IPS-18c (cell line): ENCODE results near the gene ERC2.

Experiments used
- H3K4me3 ChIP-seq: 2 replicates; pipeline ENCODE4 v1.7.0; 2013; ENCODE audit warnings: low read depth, mild to moderate bottlenecking, low read length, moderate library complexity; ENCODE audit not compliant: insufficient read depth
- H3K9me3 ChIP-seq: one replicate; pipeline ENCODE4 v1.6.1; 2013; ENCODE audit warnings: mild to moderate bottlenecking, low read length, moderate library complexity; ENCODE audit not compliant: control insufficient read depth, insufficient read depth

The ERC2 gene

DNA sequence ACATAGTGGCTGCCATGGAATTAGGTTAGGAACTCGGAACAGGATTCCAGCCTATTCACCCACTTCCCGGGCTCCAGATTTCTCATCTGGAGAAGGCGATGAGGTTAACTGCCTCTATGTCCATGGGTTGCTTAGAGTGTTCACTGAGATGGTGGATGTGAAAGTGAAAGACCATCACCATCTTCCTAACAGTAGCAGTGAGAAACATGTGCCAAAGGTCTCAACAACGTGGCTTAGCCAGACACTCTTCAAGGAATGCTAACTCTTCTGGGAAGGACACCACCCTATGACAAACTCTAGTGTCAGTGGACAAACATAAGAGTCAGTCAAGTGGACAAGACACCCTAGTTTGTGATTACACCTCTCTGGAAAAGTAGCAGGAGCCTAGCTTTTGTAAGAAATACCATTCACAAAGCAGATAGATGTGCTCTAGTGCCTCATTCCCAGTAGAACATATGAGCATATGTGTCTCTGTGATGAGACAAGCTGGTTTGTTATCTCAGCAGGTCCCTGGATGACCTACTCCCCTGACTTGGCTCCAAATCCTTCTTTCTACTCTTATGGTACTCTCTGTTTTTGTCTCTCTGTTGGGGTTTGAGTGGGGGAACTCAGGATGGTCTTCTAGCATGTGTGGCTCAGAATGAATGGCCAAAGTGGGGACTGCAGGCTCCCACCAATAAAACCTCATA, 770.9 kb downstream of the ERC2 start:
- Histone ChIP-seq H3K9me3 (no peaks in the 10 kb centered on the region), H3K4me3 (no peak overlapping the region)

DNA sequence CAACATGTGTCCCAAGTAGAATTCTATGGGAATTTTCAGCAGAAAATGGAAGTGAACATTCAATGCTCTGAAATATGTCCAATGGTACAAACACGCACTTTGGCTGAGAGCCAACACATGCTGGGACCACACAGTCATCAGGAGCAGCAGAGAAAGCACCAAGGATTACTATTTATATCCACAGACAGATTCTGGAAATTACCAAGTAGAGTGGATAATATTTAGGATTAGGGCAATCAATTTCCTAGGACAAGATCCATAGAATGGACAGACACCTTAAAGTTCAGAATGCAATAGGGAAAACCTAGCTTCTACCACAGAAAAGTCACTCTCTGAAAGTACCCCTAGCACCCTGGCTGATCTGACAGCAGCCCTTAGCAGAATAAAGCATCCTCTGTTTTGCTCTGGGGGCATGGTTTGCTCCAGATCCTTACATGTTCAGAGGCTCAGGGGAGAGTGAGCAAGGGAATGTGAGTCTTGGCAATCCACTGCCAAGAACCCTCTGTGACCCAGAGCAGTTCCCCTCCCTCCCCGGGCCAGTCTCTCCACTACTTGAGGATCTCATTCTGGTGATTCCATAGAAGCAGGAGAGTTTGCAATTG, 775.2 kb downstream of the ERC2 start:
- Histone ChIP-seq H3K4me3 (no peak overlapping the region), H3K9me3 (no peaks in the 10 kb centered on the region)

DNA sequence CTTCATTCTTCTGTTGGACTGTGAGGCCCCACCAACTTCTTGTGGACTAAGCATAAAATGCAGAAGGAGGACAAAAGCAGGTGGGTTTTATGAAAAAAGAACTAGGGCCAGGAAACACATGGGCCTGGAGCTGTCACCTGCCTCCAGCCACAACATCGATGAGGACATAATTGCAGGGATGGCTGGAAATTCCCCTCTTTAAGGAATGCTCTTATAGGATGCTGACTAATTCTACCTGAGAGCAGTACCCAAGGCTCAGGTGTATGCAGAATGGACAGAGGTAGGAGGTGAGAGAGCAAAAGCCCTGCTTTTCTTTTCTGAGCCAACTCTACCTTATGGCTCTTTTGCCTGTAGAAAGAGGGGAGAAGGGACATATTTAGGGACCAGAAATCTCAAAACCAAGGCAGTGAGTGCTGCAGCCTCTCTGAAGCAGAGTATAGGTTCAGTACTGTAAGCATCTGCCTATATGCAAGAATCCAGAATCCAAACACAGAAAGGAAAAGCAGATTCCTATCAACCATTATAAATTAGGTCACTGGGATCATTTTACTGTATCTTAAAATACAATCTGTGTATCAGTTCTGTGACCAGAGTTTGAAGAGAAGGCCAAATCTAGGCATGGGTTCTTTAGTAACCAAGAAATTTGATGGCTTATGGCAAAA, 775.8 kb downstream of the ERC2 start:
- no peaks in the 10 kb centered on the region for H3K9me3 ChIP-seq
- H3K4me3 ChIP-seq, result no peak overlapping the region

DNA sequence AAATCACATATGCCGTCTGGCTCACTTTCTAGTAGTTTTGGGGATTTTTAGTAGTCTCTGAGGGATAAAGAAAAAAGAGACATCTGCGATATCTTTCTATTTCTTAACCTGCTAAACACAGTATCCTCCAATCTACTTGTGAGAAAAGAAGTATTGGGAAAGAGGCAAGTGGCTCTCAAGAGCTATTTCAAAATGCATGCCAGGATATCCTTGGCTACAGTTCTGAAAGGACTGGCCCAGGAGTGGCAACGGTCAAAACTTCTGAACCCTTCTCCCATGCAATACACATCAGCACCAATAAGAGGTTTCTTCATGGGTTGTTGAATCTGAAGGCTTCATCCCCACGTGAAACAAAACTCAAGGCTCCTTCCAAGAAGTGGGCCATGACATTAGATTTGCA, 777.1 kb downstream of the ERC2 start:
- Histone ChIP-seq H3K9me3 (no peaks in the 10 kb centered on the region), H3K4me3 (no peak overlapping the region)

DNA sequence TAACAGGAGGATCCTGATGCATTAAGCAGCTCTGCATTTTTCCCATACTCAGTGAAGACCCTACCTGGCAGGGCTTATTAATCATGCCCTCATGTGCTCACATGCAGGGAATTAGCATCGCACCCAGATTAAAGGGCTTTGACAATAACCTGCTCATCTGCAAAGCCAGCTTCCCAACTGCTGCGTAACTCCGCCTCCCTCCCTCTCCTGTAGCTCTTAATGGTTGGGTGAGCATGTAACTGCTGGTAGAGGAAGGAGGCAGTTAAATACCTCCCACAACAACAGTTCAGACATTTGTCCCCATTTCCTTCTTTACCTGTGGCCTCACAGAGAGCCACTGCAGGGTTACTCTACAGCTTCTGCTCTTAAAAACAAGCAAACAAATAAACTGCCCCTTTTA, 777.5 kb downstream of the ERC2 start:
- Histone ChIP-seq H3K9me3 (no peaks in the 10 kb centered on the region), H3K4me3 (no peak overlapping the region)

DNA sequence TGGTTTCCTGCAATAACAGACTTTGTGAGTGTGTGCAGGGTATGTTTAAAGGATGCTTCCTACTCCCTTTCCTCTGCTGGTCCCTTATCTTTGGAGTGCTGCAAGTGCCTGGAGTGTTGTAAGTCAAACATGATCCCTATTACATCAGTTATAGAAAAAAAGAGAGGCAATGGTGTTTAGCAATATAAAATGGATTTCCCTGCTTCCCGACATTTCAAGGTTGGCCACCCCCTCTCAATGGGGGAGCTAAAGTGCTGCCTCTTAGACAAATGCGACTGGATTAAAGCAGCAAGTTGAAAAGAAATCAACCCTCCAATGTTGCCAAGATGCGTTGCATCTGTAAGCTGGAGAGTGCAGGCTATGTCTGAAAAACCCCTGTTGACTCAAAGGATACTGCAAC, 778.1 kb downstream of the ERC2 start:
- H3K9me3 ChIP-seq, result no peaks in the 10 kb centered on the region
- H3K4me3 ChIP-seq, result no peak overlapping the region

DNA sequence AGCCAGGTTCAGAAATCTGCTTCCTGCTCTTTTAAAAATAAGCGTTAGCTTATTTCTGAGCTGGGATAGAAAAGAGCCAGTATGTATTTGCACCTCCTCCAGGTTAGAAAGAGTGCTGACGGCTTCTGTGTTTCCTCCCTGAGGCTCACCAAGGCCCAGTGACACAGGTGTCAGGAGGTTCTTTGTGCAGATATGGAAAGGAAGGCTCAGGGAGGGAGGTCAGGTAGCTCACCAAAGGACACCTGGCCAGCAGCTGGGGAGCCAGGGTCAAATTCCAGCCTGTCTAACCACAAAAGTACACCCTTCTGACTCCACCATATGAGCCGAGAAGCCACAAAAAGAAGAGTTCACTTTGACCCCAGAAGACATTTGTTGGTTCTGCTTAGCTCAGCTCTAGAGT, 780.1 kb downstream of the ERC2 start:
- Histone ChIP-seq H3K9me3 (no peaks in the 10 kb centered on the region), H3K4me3 (no peak overlapping the region)

DNA sequence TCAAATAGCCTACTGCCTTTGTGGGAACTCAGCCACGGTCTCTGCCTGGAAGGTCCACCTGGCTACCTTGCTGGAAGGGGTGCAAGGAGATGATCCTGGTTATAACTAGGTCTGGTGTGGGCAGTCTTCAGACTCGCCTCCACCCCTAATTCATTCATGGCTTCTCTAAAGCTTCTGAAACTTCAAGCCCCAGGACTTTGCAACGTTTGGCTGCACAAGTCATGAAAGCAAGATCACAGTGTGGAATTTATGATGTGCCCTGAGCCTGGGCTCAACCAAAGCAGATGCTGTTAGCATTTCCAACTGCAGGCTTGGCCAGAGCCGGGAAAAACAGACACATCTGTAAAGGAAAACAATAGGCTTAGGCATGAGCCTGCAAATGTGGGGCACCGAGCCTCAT, 780.7 kb downstream of the ERC2 start:
- Histone ChIP-seq H3K9me3 (no peaks in the 10 kb centered on the region), H3K4me3 (no peak overlapping the region)

DNA sequence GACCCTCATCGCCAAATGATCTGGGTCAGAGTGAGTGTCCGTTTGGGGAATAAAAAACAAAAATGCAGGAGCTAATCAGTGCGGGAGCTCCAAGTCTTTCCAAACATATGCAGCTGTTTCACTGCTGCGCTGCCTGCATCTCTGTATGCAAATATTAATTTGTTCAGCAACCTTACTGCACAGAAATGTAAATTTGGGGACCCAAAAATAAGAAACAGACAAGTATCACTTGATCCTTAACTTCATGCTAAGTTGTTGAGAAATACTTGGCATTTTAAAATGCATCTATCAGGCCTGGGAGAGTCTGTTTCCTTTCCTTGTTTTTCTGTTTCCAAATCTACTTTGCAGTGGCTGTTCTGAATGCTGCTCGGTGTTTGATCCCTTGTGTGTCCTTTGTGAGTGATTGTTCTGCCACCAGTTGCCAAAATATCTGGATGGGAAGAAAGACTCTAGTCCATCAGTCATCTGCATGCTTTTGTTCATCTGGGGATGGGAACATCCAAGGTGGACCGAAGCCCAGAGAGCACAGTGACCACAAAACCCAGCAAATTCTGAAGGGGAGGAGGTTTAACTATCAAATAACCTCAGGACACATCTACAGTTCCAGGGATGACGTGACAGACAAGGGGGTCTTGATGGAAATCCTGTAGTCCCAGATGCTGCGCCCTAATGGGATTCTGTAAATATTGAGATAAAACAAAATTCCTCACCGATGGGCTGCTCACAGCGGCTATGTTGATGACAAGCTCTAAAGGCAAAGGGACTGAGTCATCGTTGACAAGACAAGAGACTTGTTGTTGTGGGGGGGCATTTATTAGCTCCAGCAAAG, 781.6 kb downstream of the ERC2 start:
- H3K4me3 ChIP-seq, result no peak overlapping the region
- H3K9me3 ChIP-seq, result no peaks in the 10 kb centered on the region

DNA sequence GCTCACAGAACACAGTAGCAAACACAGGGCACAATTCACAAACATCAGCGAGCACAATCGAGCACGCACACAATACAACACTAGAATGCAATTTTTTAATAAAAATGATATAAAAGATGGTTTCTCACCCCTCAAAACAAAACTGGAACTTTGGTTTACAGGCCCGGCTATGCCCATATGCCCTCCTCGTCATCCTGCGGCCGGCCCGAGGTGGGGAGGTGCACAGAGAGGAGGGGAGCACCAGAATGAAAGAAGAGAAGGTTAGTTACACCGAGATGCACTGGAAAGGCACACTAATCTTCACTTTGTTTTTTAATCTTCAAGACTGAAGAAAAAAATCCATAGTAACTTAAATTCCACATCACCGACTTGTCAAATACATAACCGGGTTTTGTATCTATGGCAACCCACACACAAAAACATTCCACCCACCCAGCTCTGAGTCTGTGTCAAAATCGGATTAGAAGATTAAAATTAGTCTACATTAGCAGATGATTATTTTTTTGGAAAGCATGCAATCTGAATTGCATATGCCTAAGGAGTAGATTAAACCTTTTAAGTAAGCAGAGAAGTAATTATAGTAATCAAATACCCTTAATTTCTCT, 784.5 kb downstream of the ERC2 start:
- H3K9me3 ChIP-seq, result no peaks in the 10 kb centered on the region

DNA sequence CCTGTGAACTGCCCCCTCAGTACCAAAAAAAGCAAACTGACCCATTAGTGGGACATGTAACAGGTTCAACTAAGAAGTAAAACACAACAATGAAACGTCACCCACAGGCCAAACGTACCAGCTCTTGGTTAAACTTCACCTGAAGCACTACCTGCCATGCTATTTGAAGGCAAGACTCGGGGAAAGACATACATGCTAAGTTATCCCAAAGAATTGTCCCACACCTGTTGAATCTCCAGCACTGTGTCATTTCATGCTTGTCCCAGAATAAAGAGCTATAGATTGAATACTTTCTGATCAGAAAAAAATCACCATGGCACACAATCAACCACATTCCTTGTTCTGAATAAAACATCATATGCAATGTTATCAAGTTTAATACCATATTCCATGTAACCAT, 785.8 kb downstream of the ERC2 start:
- Histone ChIP-seq H3K4me3 (no peak overlapping the region), H3K9me3 (no peaks in the 10 kb centered on the region)

More for the DNA sequence above, 784.5 kb downstream of the ERC2 start:
- H3K4me3 ChIP-seq, result no peak overlapping the region

DNA sequence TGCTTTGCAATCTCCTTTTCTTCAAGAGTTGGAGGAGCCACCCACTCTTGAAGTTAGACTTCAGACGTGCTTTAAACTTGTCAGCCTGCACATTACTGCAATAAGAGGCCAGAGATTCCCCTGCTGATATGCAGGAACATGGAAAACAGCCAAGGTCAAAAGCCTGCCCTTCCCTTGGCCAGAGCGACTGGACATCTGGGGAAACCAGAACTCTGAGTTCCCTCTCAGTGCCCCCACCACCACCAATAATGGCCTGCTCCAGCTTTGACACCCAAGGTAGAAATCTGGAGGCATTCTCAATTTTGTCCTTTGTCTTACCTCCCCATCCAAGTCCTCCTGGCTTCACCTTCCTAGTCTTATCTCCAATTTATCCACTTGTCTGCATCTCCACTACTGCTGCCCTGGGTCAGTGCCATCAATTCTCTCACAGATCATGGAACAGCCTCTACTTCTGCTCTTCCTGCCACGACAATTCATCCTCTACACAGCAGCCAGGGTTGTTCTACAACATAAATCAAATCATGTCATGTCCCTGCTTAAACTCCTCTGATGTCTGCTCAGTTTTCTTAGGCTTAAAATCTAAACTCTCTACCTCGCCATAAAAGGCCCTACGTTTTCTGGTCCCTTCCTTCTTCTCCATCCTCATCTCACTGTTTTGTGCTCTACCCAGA, 789.6 kb downstream of the ERC2 start:
- H3K9me3 ChIP-seq, result no peaks in the 10 kb centered on the region
- H3K4me3 ChIP-seq, result no peak overlapping the region

DNA sequence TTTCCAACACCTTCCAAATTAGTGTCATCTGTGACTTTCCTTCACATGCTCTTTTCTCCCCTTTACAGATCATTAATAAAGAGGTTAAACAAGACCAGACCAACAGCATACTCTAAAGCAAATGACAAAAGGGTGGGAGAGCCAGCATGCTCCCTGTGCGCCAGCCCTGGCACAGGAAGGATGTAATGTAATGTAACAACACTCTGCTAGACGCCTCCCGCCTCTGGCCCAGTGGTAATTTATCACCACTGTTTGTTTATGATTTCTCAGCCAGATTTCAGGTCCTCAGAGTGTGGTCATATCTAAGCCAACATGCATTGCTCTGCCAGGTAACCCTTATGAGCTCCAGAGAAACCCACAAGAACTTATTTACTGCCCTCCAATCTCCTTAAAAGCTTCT, 791.6 kb downstream of the ERC2 start:
- Histone ChIP-seq H3K9me3 (no peaks in the 10 kb centered on the region), H3K4me3 (no peak overlapping the region)

DNA sequence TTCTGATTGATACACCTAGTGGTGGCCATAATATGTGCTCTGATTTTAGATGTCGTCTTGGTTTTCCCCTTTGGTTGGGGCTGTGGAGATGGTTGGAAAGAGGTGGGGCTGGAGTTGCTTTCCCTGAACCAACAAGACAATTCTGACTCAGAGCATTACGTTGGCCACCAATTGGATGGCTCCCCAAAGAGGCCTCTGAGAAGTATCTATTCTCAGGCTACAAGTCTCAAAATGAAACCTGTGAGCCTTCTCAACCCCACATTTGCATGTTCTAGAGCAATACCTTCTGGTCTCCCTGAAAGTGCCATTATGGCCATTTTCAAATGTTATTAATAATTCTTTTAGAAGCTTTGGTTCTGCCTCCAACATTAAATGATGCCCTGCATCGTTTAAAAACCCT, 792.8 kb downstream of the ERC2 start:
- H3K9me3 ChIP-seq, result no peaks in the 10 kb centered on the region
- H3K4me3 ChIP-seq, result no peak overlapping the region

DNA sequence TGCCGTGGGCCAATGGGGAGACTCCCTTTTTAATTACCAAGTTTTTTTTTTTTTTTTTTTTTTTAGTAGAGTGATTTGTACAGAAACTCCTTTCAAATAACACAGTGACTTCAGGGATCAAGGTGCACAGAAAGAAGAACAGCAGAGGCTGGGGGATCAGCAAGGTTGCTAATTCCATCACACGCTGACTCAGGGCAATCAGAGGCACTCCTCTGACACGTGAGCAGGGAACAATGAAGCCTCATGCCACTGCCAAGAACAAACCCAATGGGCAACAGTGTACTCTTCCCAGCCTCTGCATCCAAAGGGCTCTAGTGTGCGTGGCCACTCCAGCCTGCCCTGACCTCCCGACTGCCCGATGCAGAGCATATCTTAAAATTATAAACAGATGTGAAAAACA, 794.5 kb downstream of the ERC2 start:
- Histone ChIP-seq H3K4me3 (no peak overlapping the region), H3K9me3 (no peaks in the 10 kb centered on the region)

DNA sequence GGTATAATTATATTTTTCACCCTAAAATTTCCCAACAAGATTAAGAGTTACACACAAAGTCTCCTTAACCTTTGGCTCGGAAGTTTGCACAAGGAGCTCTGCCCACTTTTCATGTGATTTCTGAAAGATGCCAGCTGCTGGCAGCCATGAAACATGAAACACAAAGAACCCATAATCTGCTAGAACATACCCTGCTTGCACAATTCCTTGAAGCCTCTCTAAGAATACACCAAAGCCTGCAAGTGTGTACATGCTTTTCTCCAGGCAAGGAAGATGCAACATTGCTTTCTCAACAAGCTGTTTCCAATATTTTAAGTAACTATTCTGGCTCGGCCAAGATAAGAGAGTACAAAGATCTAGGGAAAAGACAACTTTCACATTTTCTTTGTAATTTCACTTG, 799.1 kb downstream of the ERC2 start:
- H3K4me3 ChIP-seq, result no peak overlapping the region
- H3K9me3 ChIP-seq, result no peaks in the 10 kb centered on the region

DNA sequence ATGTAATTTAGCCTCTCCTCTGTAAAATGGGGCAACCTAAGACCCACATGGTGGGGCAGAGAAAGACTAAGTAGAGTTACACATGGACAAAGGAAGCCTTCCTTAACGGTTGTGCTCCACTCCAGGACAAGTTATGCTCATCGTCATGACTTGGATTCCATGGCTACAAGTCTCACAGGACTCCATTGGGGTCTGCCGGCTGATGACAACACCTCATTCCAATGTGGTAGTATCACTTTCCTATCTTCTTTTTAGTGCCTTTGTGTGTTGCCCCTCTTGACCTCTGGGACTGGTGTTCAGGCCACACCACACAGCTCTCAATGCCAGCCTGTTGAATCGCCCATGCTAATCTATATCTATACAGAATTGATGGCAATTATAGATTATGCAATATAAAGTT, 799.9 kb downstream of the ERC2 start:
- no peaks in the 10 kb centered on the region for H3K9me3 ChIP-seq
- no peak overlapping the region for H3K4me3 ChIP-seq
